HG03135 (cell line): ENCODE measurements around the gene SELPLG.
"Not testable (repeated sequence)": the region's sequence is repeated elsewhere in the genome, so short reads cannot be mapped to it uniquely, and the experiment has no call there.

Experiments used
- ATAC-seq: cut with Tn5 transposase; IDR thresholded peaks from one replicate; pipeline ENCODE4 v1.9.1; 2021; ENCODE audit warnings: mild to moderate bottlenecking, moderate library complexity; ENCODE audit not compliant: unreplicated experiment

Gene SELPLG

DNA sequence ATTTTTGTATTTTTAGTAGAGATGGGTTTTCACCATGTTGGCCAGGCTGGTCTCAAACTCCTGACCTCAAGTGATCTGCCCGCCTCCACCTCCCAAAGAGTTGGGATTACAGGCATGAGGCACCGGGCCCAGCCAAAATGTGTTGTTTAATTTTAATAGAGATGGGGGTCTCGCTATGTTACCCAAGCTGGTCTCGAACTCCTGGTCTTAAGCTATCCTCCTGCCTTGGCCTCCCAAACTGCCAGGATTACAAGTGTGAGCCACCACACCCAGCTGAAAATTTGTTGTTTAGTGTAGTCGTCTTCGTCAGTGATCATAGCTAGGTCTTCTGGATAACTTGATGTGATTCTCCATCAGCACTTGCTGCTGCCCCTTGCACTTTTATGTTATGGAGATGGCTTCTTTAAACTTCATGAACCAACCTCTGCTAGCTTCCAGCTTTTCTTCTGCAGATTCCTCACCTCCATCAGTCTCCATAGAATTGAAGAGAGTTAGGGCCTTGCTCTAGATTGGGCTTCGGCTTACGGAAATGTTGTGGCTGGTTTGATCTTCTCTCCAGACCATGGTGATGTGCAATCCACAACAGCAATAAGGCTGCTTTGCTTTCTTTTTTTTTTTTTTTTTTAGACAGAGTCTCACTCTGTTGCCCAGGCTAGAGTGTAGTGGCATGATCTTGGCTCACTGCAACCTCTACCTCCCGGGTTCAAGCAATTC is 58.3 kb downstream of the SELPLG start:
- no peak for ATAC-seq

DNA sequence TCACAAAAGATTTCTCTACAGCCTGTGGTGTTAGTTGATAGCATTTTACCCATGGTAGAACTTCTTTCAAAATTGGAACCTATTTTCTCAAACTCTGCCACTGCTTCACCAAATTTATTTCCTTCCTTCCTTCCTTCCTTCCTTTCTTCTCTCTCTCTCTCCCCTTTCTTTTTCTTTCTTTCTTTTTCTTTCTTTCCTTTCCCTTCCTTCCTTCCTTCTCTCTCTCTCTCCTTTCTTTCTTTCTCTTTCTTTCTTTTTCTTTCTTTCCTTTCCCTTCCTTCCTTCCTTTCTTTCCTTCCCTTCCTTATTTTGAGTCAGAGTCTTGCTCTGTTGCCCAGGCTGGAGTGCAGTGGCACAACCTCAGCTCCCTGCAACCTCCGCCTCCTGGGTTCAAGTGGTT is 59.4 kb downstream of the SELPLG start:
- ATAC-seq: not testable (repeated sequence)

DNA sequence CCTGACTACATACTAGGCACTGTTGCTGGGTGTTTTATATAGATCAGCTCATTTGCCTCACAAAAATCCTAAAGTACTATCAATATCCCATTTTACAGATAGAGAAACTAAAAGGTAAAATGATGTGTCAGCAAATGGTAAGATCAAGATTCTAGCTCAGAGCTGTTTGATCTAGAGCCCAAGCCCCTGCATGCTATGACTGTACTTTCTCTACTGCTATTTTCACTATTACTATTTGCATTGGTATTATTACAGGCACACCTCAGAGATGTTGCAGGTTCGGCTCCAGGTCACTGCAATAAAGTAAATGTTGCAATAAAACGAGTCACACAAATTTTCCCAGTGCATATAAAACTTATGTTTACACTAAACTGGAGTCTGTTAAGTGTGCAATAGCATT is 60.4 kb downstream of the SELPLG start:
- no peak for ATAC-seq

DNA sequence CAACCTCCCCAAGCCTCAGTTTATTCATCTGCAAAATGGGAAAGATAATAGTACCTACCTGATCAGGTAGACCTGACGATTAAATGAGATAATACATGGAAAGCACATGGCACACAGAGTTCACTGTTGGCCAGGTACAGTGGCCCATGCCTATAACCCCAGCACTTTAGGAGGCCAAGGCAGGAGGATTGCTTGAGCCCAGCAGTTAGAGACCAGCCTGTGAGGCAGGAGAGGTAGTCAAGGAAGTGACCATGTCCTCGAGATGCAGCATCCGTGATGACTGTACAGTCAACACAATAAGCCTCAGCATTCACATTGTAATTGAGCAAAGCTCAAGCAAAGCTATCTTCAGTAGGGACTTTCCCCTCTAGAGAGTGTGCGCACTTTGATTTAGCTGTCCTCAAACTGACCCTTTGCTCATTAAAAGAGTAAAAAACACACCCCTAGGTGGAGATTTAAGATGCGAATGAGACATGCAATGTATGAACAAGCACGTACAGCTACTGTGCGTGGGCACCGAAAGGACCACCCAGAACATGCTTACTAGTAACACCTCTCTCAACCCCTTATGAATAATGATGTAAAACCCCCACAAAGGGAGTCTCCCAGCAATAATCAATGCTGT is 61.4 kb downstream of the SELPLG start:
- no peak for ATAC-seq
